ENCODE data around the gene LSM10. TPM values are rescaled to one million over a fixed set of nuclear protein-coding genes. Genes with fewer than 3 reads are reported as not detected.

The LSM10 gene
- total RNA-seq, 2 donors from 2014 or later: 55.3 to 59.9 TPM

DNA sequence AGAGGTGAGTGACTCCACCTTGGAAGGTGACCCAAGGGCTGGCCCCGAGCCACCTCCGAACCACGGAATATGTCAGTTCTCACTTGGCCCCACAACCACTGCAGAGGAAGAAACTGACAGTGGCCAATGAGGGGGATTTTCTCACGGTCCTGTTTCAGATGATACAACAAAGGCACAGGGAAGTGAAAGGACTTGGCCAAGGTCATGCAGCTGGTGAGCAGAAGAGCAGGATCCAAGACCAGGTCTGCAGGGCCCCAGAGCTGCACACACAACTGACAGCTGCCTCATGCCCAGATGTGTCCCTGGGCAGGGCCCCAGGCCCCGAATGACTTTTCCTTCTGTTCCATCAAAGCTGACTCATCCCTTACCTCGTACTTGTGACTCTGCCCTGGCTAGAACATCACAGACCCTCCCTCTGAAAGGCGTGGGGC is 48.5 kb downstream of the LSM10 start:
- no peak overlapping the region for H3K4me3 ChIP-seq
- no peaks in the 10 kb centered on the region for H3K27me3 ChIP-seq
- H3K36me3 ChIP-seq: peaks cover 58% of the 10 kb centered on the region
- TF ChIP-seq, protein P1, sequence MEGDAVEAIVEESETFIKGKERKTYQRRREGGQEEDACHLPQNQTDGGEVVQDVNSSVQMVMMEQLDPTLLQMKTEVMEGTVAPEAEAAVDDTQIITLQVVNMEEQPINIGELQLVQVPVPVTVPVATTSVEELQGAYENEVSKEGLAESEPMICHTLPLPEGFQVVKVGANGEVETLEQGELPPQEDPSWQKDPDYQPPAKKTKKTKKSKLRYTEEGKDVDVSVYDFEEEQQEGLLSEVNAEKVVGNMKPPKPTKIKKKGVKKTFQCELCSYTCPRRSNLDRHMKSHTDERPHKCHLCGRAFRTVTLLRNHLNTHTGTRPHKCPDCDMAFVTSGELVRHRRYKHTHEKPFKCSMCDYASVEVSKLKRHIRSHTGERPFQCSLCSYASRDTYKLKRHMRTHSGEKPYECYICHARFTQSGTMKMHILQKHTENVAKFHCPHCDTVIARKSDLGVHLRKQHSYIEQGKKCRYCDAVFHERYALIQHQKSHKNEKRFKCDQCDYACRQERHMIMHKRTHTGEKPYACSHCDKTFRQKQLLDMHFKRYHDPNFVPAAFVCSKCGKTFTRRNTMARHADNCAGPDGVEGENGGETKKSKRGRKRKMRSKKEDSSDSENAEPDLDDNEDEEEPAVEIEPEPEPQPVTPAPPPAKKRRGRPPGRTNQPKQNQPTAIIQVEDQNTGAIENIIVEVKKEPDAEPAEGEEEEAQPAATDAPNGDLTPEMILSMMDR (IDR thresholded peaks at IDR 0.05): no peak
- no peaks in the 10 kb centered on the region for H3K9me3 ChIP-seq
- H3K4me1 ChIP-seq: peaks cover 0 to 45% of the 10 kb centered on the region in 2 donors
- DNase-seq (ENCODE audit: low spot score): no peak
- peak overlapping the region; percentile 75 to 76 for H3K27ac ChIP-seq

DNA sequence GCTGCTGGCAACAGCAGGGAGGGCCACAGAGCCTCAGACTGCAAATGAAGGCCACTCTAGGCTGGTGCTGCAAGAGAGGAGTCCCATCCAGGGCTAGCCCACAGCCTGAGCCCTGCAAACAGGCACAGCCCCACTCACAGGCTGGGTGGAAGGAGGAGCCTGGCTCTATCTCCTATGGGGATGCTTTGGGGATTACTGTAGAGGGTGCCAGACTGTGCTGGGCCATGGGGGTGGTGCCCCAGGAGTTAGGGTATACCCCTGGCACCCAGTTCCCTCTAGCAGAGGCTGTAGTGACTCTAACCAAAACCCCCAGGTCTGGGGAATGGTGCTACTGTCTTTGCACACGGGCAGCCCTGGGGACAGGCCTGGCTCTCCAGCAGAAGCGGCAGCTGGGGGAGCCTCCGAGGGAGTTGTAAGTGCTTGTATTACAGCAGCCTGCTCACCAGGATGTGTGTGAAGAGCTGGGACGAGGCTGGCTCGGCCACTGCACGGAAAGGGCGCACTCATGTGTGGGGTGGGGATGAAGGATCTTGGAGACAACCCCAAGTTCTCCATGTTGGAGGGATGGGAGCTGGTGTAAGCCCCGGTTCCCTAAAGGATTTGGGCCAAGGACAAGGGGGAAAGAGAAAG is 50.9 kb downstream of the LSM10 start:
- DNase-seq (ENCODE audit: low spot score): no peak
- peaks cover 64% of the 10 kb centered on the region for H3K36me3 ChIP-seq
- TF ChIP-seq, protein P1 (IDR thresholded peaks at IDR 0.05): no peak

DNA sequence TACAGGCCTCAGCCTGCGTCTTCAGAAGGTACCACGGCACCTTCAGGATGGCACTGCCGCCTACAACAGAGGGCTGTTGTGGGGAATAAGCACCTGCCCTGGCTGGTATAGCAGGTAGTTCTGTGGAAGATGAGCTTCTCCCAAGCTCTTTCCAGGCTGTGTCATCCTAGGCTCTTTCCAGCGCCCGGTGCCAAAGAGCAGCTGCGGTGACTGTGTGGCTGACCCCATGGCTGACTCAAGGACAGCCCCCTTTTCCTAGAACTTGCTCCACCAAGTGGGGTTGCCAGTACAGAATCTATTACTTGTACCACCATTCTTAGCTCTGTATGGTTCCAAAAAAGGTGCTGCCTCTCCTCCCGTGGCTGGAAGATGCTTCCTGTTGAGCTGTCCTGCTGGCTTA is 52.4 kb downstream of the LSM10 start:
- H3K27ac ChIP-seq: no peak overlapping the region
- TF ChIP-seq, protein P1 (IDR thresholded peaks at IDR 0.05): no peak
- H3K4me3 ChIP-seq: no peak overlapping the region
- H3K9me3 ChIP-seq: no peaks in the 10 kb centered on the region
- peaks cover 71% of the 10 kb centered on the region for H3K36me3 ChIP-seq
- peaks cover 0 to 27% of the 10 kb centered on the region in 2 donors for H3K4me1 ChIP-seq
- no peaks in the 10 kb centered on the region for H3K27me3 ChIP-seq
- DNase-seq (ENCODE audit: low spot score): no peak

More for the DNA sequence above, 50.9 kb downstream of the LSM10 start:
- Histone ChIP-seq H3K4me1 (peaks cover 0 to 42% of the 10 kb centered on the region in 2 donors), H3K4me3 (no peak overlapping the region), H3K27ac (no peak overlapping the region), H3K27me3 (no peaks in the 10 kb centered on the region), H3K9me3 (no peaks in the 10 kb centered on the region)

DNA sequence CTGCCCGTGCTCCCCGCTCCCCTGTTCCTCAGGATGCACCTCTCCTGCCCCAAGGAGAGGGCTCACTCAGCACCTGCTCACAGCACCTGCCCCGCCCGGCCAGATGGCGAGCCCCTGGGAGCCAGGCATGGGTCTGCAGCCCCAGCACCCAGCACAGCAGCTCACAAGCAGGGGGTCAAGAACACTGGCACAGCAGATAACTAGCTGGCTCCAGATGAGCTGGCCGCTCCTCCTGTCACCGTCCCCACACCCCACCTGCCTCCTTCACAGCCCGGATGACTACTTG is 53.4 kb downstream of the LSM10 start:
- Histone ChIP-seq H3K4me3 (no peak overlapping the region), H3K27ac (no peak overlapping the region), H3K36me3 (peaks cover 71% of the 10 kb centered on the region), H3K27me3 (no peaks in the 10 kb centered on the region), H3K4me1 (peaks cover 0 to 25% of the 10 kb centered on the region in 2 donors), H3K9me3 (no peaks in the 10 kb centered on the region)
- DNase-seq (ENCODE audit: low spot score): no peak
- TF ChIP-seq, protein P1 (IDR thresholded peaks at IDR 0.05): no peak

DNA sequence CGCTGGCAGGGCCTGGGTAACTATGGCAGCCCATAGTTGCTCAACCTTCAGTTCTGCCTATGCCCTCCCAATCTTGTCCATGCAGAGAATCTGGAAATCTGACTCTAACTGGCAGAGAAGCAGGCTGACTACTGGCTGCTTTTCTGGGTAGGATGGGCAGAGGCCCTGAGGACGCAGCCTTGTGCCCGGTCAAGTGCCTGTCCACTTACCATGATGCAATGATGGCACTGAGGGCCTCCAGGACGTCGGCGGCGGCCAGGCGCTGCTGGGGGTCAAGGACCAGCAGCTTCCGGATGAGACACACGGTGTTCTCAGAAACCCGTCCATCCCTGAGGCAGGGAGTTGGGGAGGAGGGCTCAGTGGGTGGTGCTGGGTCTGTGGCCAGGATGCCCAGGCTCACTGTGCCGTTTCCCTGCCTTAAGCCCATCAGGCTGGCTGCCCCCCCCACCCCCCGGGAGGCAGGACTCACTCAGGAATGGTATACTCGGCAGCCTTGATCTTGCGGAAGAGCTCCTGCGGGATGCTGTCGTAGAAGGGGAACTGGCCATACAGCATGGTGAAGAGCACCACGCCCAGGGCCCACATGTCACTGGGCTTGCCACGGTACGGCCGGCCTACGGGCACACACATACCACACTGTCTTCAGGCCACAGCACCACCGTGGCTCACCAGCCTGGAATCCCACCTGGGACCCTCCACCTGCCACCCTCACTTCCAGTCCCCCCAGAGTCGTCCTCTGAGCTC is 53.9 kb downstream of the LSM10 start:
- TF ChIP-seq, protein P1 (IDR thresholded peaks at IDR 0.05): no peak
- Histone ChIP-seq H3K27me3 (no peaks in the 10 kb centered on the region), H3K4me1 (peaks cover 0 to 25% of the 10 kb centered on the region in 2 donors), H3K9me3 (no peaks in the 10 kb centered on the region), H3K27ac (no peak overlapping the region), H3K36me3 (peaks cover 68% of the 10 kb centered on the region), H3K4me3 (no peak overlapping the region)
- DNase-seq (ENCODE audit: low spot score): no peak

Other genes with a start within 250 kb of the LSM10 start
- 10 to 100 TPM; 62.0 to 81.6 TPM for gene TRAPPC3, start 248.4 kb downstream of the LSM10 start, total RNA-seq
- 100 to 1,000 TPM; 353 to 356 TPM for gene MAP7D1, start 241.7 kb downstream of the LSM10 start, total RNA-seq
- 10 to 100 TPM; 64.3 to 66.4 TPM for gene THRAP3, start 173.5 kb downstream of the LSM10 start, total RNA-seq
- 1 to 10 TPM; 1.2 to 1.4 TPM for gene SH3D21, start 91.5 kb downstream of the LSM10 start, total RNA-seq
- 10 to 100 TPM; 24.6 to 45.8 TPM for gene EVA1B, start 74.3 kb downstream of the LSM10 start, total RNA-seq
- 10 to 100 TPM; 50.5 to 74.7 TPM for gene STK40, start 12.0 kb downstream of the LSM10 start, total RNA-seq
- gene OSCP1, start 52.5 kb upstream of the LSM10 start, total RNA-seq: 1 to 10 TPM; 4.9 to 7.9 TPM
- gene MRPS15, start 66.5 kb upstream of the LSM10 start, total RNA-seq: 10 to 100 TPM; 81.4 to 93.4 TPM
- 1 to 10 TPM; 3.4 to 9.3 TPM for gene CSF3R, start 85.0 kb upstream of the LSM10 start, total RNA-seq

Data from right atrium auricular region (tissue), 2 donors.